HG03108 (cell line): ENCODE measurements around the gene CFAP410.

Experiments
- ATAC-seq: cut with Tn5 transposase; IDR thresholded peaks from one replicate; pipeline ENCODE4 v1.9.1; 2021; ENCODE audit warnings: moderate library complexity; ENCODE audit not compliant: unreplicated experiment

The CFAP410 gene

DNA sequence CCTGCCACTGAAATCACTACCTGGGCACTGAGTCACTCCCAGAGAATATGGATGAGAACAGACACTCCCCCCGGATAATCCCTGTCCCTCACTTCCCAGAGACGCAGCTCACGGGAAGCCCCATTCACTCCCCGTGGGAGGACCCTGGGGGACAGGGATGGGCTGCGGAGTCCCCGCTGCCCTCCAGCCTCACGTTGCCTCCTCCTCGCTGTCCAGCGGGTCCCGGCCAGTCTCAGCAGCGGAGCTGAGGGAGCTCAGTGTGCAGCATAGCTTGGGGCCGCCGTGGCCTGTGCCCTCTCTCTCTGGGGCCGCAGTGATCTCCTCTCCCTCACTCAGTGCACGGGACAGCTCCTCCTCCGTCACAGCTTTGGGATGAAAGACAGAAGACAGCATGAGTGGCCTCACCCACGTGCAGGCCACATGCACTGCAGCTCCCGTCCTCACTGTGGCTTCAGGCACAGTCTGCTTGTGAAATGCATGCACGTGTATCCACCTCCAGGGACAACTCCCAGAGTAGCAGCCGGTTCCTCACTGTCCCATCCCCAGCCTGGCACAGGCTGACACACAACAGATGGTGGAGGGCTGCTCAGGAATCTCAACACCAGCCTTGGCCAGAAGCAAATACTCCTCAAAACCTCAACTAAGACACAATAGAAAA lies 7.4 kb downstream of the CFAP410 start:
- ATAC-seq = no peak

DNA sequence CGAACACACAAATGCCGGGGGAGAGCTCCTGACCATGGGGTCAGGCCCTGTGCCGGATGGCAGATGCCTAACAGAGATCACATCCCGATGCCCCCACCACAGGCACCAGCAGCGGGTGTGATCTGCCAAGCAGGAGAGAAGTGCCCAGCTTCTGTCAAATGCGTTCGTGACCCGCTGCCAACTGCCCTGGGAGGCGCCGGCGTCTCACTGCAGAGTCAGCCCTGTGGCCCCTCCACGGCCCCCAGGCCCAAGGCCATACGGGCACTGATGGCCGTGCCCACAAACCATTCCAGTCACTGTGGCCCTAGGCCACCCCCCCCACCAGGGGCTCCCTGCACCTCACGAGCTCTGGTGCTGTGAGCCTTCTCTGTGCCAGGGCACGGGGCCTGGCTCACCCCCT lies 8.0 kb downstream of the CFAP410 start:
- ATAC-seq = no peak

DNA sequence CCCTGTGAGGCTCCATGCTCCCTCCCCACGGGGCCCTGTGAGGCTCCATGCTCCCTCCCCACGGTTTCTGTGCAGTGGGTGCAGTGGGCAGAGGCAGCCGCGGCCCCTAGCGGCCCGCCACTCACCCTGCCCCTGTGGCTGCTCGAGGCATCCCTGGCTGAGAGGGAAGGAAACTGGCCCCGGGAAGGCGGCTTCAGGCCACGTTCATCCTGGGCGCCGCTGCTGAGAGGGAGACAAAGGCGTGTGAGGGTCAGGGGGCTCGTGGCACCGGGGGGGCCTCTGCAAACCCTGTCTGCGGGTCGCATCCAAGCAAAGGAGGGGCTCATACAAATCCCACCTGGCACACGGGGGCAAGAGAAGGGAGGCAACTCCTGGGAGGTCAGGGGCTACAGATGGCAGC lies 8.5 kb downstream of the CFAP410 start:
- no peak for ATAC-seq

DNA sequence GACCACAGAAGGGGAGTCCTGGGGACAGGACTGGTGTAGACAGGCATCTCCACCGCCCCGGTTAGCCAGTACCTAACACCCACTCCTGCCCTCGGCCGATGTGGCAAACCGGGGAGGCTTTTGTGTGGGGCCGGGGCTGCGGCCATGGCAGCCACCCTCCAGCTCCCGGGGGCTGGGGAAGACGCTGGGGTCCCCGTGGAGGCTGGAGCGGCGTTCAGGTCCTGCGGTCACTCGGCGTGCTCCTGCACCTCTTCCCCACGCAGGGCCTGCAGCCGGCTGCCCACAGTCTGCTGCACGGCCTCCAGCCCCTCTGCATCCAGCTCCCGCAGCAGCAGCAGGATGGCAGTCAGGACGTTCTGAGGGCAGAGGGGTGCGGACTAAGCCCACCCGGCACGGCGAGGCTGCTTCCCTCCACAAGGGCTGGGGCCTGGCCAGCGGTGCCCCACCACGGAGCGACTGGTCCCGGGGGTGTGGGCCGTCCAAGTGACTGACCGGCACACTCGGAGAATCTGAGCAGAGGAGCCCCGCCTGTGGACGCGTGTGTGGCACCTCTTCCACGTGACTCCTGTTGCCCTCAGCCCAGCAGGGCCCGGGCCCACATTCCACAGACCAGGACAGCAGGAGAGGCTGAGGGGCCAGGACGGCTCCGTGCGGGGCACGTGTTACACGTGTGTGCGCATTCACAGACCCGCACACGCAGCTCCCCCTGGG lies 9.1 kb downstream of the CFAP410 start:
- no peak for ATAC-seq

DNA sequence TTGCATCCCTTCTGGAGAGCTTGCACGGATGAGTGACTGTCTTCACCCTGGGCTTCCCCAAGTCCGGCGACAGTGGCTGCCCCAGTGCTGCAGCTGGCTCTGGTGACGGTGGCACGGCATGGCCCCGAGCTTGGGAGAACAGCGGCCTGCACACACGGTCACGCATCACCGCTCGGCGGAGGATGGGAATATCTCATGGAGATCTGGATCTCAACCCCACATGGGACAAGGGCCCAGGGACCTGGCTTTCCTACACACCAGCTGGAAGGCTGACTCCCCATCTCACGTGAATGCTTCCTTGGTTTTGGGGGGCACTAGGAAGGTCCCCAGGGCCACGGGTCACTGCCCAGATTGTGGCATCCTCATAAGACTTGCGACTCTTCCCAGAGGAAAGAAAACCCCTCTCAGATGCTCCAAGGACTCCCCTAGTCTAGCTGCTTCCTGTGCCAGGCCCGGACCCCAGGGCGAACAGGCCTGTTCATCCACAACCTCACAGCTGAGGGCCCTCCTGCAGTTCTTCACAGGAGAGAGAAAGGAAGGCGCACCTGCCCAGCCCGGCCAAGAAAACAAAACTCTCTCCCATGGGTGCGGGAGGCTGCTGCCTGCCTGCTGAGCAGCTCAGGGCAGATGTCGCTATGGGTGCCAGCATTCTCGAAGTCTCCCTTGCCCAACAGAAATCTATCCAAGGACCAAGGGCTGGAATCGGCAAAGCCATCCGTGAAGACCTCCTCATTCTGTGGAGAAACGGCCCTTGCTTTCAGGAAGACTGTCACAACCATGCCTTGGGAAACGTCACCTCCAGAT lies 9.9 kb downstream of the CFAP410 start:
- no peak for ATAC-seq

DNA sequence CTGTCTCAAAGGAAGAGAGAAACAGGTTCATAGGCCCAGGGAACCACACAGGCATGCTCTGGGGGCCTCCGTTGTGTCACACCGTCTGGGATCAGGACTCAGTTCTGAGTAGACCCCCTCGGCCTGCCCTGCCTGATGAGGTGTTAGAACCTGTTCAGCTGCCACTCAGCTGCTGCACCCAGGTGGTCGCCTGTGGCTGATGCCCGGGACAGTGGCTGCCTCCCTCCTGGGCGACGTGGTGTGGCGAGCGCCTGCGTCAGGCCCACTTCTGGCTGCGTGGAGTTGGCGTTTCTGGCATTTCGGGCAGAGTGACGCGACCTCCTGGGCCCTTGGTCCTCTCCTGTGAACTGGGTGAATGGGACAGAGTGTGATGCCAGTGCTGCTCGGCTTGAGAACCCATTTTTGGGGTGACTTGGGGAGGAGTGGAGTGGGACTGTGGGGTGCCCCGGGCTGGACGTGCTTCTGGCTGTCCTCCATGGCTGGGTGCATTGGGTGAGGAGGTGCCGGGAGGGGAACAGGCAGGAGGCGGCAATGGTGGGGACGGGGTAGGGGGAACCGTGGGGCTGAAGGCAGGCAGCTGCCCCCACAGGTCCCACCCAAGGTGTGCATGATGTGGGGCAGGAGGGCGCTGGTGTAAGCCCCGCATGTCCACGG lies 10.8 kb downstream of the CFAP410 start:
- ATAC-seq = no peak

DNA sequence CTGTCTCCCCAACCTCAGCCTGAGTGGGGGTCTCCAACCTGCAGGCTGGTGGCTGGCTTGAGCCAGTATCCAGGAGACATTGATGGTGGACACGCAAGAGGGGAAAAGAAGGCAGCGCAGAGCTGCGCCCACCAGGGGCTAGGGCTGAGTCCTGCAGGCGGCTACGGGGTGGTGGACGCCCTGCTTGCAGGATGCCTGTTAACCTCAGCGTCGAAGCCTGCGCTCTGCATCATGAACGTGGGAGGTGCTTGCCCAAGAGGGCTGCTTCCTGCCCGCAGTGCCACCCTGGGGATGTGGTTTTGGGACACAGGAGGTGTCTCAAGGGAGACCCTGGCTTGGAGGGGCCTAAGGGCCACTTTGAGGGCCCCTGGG lies 11.6 kb downstream of the CFAP410 start:
- ATAC-seq = no peak

DNA sequence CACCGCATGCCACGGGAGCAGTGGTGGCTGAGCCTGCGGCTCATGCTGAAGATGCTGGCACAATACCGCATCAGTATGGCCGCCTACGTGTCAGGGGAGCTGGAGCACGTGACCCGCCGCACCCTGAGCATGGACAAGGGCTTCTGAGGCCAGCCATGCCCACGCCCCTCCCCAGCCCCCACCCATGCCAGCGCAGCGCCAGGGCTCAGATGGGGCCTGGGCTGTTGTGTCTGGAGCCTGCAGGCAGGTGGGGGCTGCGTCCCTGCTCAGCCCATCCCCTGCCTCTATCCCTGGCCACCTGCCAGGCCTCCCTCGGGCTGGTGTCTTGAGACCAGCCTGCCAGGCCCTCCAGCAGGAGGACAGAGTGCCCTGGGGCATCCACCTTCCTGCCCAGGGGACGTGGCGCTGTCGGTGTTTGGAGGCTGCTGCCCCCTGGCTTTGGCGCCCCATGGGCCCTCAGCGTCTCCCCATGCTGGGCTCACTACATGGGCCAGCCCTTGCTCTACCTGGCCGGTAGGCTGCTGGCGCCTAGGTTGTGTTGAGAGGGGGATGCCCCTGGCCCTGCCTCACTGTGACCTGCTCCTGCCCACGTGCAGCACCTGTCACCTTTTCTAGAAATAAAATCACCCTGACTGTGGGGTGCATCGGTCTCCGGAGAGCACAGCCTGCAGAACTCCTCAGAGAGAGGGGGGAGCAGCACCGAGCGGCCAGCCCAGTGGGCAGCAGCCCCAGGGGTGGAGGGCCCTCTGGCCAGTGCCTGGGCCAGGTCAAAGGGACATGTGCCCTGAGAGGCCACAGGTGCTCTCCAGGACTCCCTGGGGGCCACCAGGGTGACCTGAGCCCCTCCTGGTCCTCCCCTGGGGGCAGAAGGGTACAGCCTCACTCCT lies 12.2 kb downstream of the CFAP410 start:
- no peak for ATAC-seq

DNA sequence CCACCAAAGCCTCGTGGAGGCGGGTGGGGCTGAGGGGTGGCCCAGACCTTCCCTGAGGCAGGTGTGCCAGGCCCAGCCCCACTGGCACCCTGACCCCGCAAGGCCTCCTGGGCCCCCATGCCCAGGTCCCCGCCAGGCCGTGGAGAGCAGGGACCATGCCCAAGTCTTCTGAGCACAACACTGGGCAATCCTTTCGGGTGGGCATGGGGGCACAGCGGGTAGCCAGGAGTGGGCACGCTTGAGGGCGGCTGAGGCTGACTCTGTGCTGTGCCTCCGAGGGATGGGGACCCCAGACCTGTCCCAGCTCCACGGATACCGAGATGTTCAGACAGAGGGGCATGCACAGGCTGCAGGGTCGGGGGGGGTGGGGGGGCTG lies 12.9 kb downstream of the CFAP410 start:
- ATAC-seq = no peak

DNA sequence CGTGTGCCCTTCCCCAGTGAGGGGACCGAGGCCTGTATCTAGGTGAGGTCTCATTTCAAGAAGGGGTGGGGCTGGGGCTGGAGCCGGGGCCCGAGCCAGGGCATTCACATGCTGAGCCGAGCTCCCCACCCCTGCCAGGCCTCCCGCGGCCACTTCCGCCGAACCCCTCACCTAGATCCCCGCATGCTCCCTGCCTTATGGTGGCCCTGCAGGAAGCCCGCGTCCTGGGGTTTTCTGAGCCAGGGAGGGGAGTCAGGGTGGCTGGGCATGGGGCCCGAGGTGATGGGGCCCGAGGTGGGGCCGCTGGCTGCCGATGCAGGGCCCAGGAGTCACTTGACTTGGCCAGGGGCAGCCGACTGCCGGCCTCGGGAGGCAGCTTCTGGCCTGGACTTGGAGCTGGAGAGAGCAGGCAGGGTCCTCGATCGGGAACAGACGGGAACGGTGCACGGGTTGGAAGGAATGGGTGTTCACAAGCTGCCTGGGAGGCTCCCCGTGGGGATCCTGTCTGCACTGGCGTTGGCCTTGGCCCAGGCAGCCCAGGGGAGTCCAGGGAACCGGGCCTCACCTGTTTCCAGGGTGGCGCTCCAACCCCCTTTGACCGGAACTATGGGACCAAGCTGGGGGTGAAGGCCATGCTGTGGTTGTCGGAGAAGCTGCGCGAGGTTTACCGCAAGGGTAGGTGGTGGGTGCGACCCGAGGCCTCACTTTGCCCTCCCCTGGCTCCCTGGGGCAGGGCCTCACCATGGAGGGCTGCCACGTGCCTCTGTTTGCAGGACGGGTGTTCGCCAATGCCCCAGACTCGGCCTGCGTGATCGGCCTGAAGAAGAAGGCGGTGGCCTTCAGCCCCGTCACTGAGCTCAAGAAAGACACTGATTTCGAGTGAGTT lies 13.6 kb downstream of the CFAP410 start:
- no peak for ATAC-seq

DNA sequence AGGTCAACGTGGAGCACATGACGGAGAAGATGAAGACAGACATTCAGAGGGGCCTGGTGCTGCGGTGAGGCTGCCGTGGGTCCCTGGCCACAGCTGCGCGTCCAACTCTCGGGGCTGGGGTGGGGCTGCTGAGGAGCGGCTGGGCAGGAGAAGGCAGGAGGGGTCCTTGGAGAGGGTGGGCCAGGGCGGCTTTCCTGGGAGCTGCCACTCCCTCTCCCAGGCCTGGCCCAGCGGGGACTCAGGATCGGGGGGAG lies 14.4 kb downstream of the CFAP410 start:
- ATAC-seq = no peak

DNA sequence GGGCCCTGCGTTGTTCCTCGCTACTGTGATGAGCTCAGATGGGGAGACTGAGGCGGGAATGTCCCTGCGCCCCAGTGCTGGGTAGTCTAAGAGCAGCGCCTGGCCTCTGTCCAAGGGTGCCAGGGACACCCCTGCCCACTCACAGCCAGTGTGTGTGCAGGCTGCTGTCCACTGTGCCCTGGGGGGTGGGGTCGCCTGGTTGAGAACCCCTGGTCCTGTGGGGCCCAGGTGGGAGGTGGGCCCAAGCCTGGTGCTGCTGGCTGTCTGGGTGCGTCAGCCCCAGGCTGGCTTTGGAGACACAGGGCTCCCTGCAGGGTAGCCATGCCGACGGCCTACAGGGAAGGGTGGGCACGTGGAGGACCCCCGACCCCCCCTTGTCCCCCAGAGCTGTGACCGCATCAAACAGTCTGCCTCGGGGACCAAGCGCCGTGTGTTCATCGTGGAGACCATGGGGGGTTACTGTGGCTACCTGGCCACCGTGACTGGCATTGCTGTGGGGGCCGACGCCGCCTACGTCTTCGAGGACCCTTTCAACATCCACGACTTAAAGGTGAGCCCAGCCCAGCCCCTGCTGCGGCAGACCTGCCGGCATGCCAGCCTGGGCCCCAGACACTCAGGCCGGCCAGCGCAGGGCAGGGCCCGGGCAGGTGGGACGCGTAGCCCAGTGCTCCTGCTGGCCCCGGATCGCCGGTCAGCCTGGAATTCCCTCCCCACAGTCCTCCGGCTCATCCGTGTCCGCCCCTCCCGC lies 14.9 kb downstream of the CFAP410 start:
- ATAC-seq = no peak

DNA sequence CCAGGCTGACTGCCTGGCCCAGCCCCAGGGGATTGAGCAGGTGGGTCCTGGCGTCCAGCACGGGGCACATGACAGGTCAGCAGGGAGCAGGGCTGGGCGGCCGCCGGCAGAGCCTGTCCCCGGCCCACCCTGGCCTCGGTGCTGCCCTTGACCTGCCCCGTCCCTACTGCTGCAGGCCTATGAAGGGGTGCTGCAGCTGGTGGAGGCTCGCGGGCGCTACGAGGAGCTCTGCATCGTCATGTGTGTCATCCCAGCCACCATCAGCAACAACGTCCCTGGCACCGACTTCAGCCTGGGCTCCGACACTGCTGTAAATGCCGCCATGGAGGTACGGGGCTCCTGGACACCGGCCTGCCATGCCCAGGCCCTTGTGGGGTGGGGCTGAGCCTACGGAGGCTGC lies 15.6 kb downstream of the CFAP410 start:
- ATAC-seq = no peak

DNA sequence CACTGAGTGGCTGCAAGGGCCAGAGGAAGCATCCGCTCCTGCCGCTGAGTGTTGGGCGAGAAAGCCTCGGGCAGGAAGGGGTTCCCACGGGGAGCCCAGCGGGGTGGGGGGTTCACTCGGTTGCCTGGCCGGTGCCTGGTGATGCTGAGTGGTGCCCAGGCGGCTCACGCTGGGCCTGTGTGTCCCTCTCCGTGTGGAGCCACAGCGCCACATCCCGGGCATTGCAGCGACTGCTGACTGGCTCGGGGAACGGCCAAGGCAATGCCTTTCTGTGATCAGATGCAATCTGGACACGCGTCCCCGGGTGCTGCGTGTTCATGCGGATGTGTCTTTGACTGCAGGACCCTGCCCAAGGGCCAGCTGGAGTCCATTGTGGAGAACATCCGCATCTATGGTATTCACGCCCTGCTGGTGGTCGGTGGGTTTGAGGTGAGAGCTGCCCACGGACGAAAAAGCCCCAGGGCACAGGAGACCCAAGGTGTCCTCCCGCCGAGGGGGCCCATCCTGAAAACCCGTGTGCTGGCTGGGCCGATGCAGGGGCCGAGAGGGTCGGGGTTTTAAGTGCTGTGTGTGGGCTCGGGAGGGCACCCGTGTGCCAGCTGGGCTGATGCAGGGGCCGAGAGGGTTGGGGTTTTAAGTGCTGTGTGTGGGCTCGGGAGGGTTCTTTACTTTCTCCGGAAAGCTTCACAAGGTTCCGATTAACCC lies 16.4 kb downstream of the CFAP410 start:
- ATAC-seq = no peak

DNA sequence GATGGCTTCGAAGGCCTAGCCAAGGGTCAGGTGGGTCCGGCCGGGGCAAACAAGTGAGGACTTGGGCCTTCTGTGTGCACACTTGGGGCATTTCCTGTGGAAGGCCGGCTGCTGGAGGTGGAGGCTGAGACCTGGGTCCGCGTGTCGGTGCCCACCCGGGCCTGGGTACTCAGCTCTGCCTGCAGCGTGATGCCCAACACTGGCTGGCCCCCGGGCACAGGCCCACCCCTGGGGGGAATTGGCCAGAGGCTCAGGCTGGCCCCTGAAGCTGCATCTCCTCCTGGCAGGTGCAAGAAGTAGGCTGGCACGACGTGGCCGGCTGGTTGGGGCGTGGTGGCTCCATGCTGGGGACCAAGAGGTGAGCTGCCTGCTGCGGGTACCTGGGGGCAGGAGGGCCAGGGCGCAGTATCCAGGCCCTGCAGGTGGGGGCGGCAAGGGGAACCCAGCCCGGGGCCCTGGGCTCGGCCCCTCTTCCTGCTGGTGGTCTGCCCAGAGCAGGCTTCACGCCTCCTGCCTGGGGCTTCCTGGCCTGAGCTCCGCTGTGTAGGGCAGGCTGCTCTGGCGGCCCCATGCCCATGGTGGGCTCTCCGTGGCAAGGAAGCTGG lies 17.2 kb downstream of the CFAP410 start:
- ATAC-seq = no peak

DNA sequence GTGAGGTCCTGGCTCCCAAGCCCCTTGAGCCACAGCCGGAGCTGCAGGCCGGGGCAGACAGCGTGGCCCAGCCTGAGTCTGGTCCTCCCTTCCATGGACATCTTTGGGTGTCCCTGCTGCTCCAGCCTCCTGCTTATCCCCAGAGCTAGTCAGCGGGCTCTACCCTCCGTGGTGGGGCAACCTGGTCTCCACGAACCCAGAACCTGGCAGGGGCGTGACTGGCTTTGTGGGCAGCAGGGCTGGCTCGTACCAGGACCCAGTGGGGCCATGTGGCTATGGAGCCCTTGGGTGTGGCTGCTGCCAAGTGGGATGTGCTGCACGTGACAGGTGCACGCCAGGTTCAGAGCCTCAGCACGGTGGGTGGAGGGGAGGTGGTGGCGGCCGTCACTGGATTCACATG lies 18.3 kb downstream of the CFAP410 start:
- ATAC-seq = no peak

DNA sequence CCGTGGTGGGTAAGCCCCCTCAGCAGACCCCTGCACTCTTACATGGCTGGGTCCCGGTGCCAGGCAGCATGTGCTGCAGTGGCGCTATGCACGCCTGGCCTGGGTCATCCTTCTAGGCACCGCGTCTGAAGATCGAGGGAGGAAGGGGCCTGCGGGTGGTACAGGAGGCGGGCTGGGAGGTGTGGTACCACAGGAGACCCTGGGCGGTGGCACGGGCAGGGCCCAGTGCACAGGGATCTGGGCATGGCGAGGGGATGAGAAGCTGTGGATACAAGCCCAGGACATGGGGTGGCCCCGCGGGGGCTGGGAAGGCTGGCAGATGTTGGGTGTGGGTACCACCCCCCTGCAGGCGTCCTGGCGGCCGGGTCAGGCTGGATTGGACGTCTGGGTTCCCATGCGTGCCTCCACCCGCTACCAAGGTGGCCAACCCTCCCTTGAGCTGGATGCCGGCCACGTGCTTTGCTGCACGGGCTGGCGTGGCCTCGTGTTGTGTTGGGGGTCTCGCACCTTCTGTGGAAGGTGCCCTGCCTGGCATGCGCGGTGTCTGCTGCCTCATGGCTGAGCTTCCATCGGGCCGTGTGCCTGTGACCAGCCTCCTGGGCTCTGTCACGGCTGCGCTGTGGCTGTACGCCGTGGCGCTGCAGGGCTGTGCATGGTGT lies 19.7 kb downstream of the CFAP410 start:
- no peak for ATAC-seq
